HG02678 (cell line): ENCODE results near the gene B4GALT7.
"Not testable (repeated sequence)": the region's sequence is repeated elsewhere in the genome, so short reads cannot be mapped to it uniquely, and the experiment has no call there.

ENCODE experiments used
- ATAC-seq: cut with Tn5 transposase; IDR thresholded peaks from one replicate; pipeline ENCODE4 v1.9.1; 2021; ENCODE audit warnings: mild to moderate bottlenecking, moderate library complexity; ENCODE audit not compliant: unreplicated experiment

Gene B4GALT7

DNA sequence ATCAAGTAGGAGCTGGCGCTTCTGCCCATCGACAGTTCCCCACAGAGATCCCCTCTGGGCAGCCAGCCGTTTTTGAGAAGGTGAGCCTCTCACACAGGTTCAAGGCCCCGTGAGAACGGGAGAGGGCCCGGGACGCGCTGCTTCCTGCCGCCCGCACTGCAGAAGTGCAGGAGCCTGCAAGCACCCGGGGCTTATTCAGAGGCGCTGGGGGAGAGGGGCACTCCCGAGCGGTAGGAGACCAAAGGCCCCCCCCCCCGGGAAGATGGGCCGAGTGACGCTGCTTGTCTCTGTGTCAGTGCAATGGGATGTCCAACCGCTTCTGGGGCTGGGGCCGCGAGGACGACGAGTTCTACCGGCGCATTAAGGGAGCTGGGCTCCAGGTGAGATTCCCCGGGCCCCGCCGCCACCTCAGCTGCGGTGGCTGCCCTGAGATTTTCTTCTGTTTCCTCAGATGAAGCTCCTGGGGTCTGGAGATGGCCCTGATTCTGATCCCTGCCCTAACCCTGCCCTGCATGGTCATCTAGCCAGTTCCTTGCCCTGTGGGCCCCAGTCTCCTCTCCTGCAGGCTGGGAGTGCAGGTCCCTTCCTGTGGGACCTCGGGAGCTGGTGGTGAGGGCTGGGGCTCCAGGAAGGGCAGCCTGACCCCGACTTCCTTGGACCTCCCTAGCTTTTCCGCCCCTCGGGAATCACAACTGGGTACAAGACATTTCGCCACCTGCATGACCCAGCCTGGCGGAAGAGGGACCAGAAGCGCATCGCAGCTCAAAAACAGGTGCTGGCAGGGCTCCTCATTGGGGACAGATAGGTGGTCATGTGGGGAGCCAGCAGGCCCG is 8.5 kb downstream of the B4GALT7 start:
- no peak for ATAC-seq

DNA sequence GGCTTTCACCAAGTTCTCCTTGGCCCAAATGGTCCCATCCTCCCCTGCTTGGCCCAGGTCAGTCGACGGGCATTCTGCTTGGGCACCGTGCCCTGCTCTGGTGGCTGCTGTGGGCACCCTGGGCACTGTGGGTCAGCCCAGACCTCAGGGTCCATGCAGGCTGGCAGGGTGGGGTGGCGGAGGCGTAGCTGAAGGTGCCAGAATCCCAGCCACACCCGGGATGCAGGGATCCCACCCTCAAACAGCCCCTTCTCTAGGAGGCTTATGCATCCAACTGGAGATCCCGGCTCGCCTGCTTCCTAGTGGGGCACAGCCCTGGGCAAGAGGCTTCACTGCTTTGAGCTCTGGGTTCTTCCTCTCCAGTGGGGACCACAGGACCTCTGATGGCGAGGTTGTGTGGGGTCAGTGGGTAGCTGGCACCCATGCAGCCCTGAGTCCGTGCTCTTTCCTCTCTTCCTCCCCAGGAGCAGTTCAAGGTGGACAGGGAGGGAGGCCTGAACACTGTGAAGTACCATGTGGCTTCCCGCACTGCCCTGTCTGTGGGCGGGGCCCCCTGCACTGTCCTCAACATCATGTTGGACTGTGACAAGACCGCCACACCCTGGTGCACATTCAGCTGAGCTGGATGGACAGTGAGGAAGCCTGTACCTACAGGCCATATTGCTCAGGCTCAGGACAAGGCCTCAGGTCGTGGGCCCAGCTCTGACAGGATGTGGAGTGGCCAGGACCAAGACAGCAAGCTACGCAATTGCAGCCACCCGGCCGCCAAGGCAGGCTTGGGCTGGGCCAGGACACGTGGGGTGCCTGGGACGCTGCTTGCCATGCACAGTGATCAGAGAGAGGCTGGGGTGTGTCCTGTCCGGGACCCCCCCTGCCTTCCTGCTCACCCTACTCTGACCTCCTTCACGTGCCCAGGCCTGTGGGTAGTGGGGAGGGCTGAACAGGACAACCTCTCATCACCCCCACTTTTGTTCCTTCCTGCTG is 9.4 kb downstream of the B4GALT7 start:
- no peak for ATAC-seq

DNA sequence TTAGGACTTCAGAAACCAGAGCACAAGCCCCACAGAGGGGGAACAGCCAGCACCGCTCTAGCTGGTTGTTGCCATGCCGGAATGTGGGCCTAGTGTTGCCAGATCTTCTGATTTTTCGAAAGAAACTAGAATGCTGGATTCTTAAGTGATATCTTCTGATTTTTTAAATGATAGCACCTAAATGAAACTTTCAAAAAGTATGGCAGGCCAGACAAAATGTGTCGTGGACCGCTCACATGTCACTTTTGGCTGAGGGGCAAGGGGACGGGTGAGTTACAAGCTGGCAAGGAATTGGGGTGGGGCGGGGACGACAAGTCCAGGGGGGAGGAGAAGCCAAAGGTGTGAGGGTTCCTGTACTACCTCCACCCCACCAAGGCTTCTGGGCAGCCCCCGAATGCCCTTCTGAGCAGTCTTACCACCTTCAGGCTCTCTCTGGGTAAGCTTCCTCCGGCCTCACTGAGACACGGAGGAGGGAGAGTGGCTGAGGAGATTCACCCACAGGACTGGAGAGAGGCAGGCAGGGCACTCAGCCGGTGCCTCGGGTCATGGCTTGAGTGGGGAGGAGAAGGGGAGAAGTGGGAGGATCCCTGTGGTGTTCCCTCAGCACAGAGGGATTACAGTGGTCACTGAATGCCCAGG is 10.3 kb downstream of the B4GALT7 start:
- no peak for ATAC-seq

DNA sequence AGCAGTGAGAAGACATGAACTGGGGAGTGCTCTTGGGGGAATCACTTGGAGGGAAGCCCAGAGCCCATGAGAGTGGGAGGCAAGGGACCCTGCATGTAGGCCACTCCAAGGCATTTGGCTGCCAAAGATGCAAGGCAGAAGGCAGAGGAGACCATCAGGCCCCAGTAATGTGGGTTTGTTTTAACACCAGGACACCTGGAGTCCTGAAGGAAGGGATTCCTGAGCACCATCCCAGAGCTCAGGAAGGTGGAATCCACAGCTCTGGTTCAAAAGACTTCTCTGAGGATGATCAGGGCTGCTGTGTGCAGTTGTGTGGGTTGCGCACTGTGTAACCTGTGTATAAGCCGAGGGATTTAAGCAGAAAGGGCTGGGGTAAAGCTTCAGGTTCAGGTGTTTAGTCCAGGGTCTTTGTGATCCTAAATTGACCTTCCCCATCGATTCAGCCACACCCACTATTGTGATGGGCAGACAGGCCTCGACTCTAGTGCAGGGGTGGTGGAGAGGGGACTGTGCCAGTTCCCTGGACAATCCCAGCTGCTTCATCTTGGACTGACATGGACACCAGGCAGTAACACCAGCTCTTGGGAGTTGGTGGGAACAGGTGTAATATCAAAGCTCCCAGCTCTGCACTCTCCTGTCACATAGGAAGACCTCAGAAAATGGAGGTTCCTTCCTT is 11.0 kb downstream of the B4GALT7 start:
- ATAC-seq = no peak

- ATAC-seq = no peak
Observed at GRCh38 chr5:177611446-177612214, 11.7 kb downstream of the B4GALT7 start.

GRCh38 chr5:177612215-177612673 is 12.3 kb downstream of the B4GALT7 start:
- no peak for ATAC-seq

- ATAC-seq = no peak
Observed at GRCh38 chr5:177620560-177620959, 20.6 kb downstream of the B4GALT7 start.

DNA sequence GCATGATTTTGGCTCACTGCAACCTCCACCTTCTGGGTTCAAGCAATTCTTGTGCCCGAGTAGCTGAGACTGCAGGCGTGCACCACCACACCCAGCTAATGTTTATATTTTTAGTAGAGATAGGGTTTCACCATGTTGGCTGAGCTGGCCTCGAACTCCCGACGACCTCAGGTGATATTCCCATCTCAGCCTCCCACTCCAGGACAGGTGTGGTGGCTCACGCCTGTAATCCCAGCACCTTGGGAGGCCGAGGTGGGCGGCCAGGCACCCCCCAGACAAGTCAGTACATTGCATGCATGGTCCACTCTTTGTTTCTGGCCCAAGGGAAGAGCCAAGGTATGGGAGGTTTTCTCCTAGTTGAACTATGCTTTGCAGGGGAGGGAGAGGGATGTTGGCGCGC is 24.2 kb downstream of the B4GALT7 start:
- ATAC-seq = not testable (repeated sequence)

DNA sequence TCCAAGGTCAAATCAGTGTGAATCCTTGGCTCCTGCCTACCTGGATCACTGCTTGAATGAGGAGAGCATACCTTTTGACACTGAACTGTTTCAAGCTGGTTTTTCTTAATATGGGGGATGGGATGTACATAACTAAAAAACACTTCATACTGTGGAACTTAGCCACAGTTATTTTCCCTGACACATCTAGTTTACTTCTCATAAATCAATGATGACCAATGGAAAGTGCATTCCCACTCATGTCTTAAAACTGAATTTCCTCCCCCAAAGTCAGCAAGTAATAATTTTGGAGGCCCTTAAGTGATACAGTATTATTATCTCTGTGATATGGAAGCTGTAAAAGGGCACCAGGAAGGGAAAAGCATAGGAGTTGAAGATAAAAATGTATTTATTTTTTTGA is 30.3 kb downstream of the B4GALT7 start:
- not testable (repeated sequence) for ATAC-seq

DNA sequence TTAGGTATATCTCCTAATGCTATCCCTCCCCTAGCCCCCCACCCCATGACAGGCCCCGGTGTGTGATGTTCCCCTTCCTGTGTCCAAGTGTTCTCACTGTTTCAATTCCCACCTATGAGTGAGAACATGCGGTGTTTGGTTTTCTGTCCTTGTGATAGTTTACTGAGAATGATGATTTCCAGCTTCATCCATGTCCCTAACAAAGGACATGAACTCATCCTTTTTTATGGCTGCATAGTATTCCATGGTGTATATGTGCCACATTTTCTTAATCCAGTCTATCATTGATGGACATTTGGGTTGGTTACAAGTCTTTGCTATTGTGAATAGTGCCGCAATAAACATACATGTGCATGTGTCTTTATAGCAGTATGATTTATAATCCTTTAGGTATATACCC is 35.0 kb downstream of the B4GALT7 start:
- not testable (repeated sequence) for ATAC-seq

GRCh38 chr5:177645462-177645861 is 45.5 kb downstream of the B4GALT7 start:
- ATAC-seq = not testable (repeated sequence)

GRCh38 chr5:177651235-177651634 is 51.3 kb downstream of the B4GALT7 start:
- not testable (repeated sequence) for ATAC-seq

GRCh38 chr5:177657846-177658245 is 57.9 kb downstream of the B4GALT7 start:
- ATAC-seq = not testable (repeated sequence)

- ATAC-seq = not testable (repeated sequence)
Observed at GRCh38 chr5:177658542-177658941, 58.6 kb downstream of the B4GALT7 start.
